KBM-7 (cell line): Measurements from ENCODE around the gene NAP1L4.

ENCODE experiments used
- DNase-seq: peaks from one replicate; pipeline ENCODE4 v3.0.0-alpha.2; 2015
- in situ Hi-C: fragments of 300-500 bp; cut with MboI; formaldehyde crosslinking; loops from 2 replicates; pipeline ENCODE4 v1.14.3; 2020; ENCODE audit warnings: low sequenced_read_pairs, low pct_unique_long_range_greater_than_20kb, mixed read lengths

NAP1L4 gene

DNA sequence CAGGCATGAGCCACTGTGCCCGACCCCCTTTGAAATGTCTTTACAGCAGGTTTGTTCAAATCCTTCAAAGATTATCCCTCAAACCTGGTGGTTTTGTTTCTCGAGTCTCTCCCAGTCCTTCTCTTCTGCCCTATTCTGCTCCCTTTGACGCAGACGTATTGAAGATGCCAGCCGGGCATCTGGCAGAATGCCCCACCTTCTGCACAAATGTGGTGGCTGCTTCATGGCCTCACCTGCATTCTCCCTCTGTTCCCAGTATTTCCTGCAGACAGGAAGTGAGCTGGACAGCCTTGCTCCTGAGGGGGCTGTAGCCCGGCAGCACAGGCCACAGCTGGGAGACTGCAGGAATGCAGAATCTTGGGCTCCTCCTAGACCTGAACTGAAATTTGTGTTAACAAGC lies 4.8 kb upstream of the NAP1L4 start:
- no peak for DNase-seq
- in situ Hi-C loops: no loop called here

DNA sequence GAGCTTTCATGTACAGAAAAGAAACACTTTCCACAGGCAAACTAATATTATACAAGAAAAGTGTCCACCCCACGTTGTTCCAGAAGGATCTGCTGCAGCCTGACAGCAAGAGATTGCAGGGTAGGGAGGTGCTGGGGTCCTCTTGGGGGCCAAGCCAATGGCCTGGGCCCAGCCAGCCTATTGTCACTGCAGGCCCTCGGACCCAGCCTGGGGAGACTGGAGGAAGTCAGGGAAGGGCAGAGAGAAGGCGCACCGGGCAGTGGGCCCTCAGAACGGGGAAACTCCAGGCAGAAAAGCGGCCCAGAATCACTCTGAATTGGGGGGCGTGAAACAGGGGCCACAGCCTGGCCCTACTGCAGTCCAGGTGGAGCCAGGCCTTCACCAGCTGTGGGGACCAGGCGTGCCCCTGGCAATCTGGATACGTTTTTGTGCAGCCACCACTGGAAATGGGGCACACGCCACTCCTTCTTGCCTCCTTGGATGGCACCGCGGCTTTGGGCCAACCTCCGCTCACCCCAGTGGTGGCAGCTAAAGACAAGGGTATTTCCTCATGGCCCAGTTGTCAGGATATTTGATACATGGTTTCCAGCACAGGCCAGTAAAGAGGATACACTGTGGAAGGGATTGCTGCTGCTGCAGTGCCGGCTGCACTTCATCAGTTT lies 3.9 kb upstream of the NAP1L4 start:
- in situ Hi-C loops: no loop called here
- DNase-seq: no peak

DNA sequence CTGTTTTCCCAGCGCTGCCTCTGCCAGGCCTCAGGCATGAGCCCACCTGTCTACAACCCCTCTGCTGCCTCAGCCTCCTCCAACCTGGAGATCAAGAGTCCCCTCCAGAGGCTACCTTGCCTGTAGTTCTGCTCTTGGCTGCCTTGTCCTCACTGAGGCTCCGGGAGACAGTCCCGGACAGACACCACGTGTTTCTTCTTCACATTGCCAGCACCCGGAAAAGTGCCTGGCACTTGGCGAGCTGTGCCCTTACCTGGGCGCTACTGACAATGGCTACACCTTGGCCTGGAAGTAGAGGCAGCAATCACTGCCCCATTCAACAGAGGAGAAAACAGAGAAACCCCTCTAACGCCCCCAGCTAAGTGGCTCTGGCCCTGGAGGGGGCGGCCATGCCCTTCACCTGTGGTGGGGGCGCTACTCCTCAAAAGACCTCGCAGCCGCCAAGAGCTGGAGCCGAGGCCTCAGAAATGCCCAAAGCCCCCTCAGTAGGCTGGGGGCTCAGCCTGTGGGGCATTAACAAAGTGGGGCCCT lies 3.0 kb upstream of the NAP1L4 start:
- in situ Hi-C loops: no loop called here
- DNase-seq: no peak

DNA sequence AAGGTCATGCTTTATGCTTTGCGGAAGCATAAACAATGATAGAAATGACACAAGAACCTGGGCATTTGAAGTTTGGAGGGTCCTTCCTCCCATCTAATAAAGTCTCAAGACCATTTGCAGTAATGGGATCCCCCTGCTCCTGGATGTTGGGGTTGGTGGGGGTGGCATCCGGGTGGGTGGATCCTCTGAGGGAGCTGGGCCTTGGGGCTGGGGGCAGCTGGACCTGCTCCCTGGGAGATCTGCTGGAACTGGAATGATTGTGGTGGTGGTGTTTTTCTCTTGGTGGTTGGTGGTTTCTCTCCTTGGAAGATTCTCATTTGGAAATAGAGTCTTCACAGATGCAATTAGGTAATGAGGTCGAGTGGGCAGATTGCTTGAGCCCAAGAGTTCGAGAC lies 2.2 kb upstream of the NAP1L4 start:
- in situ Hi-C loops: no loop called here
- DNase-seq: no peak

DNA sequence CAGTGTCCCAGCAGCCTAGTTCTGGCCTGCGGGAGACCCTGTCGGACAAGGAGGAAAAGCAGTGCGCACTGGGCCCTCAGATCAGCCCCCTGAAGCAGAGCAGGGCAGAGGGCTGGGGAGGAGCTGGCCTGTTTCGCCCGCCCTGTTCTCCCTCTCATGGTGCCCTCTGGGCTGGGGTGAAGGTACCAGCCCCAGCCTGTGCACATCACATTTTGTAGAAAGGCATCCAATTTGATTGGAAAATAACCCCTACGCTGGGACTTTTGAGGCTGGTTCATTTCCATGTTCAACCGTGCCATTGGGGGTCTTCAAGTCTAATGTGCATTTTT lies 832 bp upstream of the NAP1L4 start:
- DNase-seq: no peak
- in situ Hi-C loops: no loop called here

DNA sequence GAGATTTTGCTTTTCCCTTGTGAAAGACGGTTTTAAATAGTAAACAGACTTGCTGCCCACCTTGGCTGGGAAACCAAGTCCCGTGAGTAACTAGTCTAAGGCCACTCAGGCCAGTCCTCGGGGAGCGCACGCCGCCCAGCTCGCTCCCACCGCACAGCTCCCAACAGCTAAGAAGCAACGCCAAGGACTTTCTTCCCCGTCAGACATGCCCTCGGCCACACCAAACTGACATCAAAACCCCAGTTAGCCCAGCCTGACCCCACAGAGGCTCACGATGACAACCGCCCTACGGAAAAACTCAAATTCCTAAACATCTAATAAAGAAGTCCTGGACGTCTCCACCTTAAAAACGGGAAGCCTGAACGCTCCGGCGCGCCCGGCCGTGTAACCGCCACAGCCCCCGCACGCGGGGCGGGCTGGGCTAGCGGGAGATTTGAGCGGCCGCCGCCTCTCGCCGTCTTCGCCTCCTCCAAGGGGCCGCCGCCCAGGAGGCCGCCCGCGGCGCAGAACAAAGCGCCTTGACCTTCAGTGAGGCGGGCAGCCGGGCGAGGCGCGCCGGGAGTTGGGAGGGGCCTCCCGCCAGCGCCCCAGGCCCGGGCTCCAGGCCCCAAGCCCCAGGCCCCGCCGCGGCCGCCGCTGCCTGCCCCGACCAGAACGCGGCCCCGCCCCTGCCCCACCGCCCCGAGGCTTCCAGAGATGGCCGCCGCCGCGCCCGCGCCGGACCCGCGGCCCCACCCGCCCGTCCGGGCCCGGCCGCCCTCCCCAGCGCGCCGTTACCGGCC lies 486 bp downstream of the NAP1L4 start:
- peak; percentile 71 for DNase-seq
- in situ Hi-C loops: no loop called here

DNA sequence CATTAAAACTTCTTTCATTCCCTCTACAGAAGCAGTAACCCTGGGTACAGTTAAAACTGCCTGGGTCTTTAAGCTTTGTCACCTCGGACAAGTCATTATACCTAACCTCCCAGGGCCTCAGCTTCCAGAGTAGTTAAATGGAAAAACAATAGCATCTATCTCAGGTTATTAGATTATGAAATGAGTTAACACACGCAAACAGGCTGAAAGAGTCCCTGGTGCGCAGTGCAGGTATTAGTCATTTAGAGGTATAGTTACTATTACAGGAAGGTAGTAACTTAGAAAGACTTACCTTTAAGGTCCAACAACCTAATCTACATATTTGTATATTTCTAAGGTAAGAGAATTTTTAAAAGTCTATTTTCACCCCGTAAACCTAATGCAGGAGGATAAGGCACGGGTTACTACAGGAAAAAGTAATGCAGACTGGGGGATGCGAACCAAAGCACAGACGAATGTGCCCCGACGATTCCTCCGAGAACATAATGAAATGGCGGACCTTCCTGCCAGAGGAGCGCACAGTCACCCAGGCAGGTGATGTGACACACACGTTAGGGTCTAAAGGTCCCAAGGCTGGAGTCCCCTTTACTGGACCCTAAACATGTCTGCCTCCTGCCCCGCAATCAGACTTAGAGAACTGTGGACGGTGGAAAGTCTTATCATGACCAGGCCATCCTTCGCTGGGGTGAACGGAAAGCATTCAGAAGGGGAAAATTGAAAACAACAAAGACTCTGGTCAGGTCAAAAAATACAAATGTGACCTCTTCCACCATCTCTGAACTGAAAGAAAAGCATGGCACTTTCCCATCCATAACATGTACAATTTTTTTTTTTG lies 1.3 kb downstream of the NAP1L4 start:
- in situ Hi-C loops: no loop called here
- peak; percentile 32 for DNase-seq

DNA sequence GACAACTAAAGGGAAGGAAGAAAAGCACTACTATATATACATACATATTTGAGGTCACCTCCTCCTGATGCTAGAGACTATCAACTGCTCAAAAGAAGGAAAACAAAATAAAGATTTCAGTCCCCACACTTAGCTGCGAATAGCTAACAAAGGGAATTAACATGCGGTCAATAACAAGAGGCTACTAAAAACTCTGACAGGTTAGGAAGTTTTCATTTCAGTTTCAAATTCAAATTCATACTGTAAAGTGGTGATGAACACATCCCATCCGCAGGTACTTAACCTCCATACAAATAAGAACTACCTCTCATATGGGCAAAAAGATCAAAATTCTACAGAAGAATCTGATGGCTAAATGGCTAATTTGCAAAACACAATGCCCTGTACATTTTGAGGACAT lies 2.6 kb downstream of the NAP1L4 start:
- in situ Hi-C loops: no loop called here
- no peak for DNase-seq

DNA sequence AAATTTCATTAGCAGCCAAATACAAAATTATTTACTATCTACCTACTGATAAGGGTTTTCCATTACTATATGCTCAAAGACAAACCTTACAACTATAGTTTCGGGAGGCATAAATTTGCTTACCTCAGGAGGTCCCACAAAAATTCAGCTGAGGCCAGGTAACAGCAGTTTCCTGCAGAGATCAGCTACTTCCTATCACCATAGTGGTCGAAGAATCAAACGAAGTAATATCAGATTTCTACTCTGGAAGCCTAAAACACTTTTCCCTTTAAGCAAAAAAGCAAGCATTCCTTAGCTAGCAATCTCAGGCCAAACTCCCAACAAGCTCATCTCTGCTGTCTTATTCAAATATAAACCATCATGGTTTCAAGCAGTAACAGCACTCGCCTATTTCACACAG lies 3.1 kb downstream of the NAP1L4 start:
- DNase-seq: no peak
- in situ Hi-C loops: no loop called here

DNA sequence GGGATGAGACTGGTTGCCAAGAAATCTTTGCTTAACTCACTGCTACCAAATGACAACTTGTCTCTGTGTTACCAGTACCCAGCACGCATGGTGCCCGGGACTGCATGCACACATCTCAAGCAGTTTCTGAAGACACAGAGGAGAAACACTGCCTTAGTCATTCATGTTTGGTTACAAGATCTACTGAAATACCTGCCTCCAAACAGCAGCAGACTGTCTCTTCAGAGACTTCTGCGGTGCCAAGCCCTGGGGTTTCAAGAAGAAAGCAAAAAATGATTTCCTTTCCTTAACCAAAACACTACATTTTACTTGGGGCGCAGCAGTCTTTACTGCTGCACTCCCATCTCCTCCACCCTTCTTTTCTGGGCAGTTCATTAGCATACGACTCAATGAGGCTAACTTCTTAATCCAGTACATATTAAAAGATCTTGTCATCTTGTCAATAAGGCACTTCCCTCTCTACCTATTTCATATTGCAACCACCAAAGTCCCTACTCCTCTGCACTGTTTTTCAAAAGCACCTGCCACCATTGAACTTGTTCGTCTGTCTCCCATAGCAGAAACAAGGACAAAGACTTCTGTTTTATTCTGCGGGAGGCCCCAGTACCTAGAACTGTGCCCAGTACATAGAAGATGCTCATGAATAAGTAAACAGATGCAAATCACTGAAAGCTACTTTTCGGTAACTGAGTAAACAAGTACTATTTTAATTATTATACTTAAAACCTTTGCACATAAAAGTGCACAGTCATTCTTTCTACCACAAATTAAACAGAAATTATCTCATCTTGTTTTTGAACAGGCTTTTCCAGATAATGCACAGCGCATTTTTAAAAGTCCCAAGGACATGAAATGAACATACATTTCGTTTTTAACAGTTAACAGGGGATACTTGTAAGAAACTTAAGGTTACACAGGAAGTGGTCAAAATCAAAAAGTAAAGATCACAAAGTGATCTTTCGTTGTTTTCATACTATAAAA lies 4.0 kb downstream of the NAP1L4 start:
- no peak for DNase-seq
- in situ Hi-C loops: no loop called here

DNA sequence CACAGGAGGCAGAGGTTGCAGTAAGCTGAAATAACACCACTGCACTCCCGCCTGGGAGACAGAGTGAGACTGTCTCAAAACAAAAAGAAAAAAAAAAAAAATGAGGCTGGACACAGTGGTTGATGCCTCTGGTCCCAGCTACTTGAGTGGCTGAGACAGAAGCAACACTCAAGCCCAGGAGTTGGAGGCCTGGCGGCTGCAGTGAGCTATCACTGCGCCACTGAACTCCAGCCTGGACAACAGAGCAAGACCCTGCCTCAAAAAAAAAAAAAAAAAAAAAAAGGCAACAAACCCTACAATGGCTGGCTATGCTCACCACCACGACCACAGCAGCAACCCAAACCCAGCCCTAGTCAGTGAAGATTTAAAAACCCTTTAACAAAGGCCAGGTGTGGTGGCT lies 8.2 kb downstream of the NAP1L4 start:
- no peak for DNase-seq
- in situ Hi-C loops: no loop called here

DNA sequence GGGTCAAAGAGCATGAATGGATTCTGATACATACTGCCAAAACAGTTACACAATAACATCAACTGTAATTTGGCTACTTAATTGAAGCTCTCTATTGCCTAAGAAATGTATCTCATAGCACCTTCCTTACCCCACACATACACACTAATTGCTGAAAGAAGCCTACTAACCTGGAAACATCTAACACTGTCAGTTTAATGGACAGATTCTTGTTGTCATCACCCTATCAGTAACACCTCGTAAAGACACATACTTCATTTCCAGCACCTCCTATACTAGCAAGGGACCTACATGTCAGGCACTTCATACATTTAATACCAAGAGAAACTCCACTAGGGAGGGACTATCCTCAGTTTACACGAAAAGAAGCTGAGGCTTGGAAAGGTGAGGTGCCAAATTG lies 9.9 kb downstream of the NAP1L4 start:
- in situ Hi-C loops: no loop called here
- DNase-seq: no peak

DNA sequence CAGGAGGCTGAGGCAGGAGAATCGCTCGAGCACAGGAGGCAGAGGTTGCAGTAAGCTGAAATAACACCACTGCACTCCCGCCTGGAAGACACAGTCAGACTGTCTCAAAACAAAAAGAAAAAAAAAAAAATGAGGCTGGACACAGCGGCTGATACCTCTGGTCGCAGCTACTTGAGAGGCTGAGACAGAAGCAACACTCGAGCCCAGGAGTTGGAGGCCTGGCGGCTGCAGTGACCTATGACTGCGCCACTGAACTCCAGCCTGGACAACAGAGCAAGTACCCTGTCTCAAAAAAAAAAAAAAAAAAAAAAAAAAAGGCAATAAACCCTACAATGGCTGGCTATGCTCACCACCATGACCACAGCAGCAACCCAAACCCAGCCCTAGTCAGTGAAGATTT lies 11.0 kb downstream of the NAP1L4 start:
- no peak for DNase-seq
- in situ Hi-C loops: no loop called here

DNA sequence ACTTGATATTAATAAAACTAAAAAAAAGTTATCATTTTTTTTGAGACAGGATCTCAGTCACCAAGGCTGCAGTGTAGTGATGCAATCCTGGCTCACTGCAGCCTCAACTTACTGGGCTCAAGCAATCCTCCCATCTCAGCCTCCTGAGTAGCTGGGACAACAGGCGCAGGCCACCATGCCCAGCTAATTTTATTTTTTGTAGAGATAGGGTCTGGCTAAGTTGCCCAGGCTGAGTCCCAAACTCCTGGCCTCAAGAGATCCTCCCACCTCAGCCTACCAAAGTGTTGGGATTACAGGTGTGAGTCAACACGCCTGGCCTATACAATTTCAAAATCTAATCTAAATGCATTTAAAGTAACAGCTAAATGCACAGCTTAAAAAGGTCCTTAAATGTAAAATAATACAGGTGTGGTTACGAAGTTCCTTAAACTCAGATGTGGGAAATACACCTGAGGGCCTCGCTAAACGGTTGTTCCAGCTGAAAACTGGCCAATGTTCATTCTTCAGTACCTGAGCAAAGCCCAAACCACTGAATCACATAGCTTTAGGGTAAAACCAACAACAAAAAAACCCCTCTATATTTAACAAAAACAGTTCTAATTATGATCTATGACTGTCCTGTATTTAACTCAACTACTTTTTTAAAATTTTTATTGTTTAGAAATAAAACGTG lies 11.8 kb downstream of the NAP1L4 start:
- no peak for DNase-seq
- in situ Hi-C loops: no loop called here

DNA sequence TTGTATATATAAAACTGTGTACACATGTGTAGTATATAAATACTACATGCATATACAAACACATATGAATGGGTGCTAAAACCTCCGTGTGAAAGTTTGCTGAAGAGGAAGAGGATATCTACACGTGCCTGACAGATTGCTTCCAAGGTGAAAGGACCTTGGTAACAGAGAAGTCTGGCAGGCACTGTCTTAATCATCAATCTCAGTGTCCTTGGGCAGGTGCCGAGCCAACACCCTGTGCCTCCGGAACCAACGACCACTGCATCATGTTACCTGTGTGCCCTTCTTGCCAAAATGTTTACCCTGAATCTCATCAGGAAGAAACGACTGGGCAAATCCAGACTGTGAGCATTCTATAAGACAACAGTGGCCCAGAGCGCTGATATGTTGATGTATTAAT lies 15.0 kb downstream of the NAP1L4 start:
- in situ Hi-C loops: no loop called here
- DNase-seq: no peak

DNA sequence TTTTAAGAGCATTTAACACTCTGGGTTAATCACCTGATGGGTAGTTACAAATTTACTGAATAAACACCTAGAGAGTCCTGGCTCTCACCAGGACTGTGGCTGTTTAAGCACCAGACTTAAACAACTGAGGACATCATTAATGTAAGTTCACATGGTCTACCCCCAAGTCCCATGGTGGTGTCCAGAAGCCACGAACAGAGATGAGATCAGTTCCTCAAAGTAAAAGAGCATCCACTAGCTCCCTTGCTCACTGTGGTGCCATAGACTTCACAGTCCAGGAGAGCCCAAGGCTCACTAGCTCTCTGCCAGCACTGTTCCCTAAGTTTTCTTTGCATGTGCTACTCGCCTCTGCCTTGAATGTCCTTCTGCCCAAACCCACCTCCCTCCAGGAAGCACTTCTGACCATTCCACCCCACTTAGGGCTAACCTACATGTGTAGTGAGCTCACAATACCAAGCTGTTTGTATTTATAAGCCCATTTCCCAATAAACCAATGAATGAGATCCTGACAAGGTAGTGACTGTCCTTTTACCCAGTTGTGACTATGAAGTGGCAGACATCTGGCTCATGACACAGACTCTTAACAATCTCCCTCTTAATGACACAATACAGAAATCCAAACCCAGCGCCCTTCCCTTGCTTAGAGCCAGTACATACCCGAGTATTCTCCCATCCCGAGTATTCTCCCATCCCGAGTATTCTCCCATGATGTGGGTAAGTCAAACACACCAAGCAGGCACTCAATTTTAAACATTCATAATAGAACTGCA lies 15.7 kb downstream of the NAP1L4 start:
- no peak for DNase-seq
- in situ Hi-C loops: no loop called here

DNA sequence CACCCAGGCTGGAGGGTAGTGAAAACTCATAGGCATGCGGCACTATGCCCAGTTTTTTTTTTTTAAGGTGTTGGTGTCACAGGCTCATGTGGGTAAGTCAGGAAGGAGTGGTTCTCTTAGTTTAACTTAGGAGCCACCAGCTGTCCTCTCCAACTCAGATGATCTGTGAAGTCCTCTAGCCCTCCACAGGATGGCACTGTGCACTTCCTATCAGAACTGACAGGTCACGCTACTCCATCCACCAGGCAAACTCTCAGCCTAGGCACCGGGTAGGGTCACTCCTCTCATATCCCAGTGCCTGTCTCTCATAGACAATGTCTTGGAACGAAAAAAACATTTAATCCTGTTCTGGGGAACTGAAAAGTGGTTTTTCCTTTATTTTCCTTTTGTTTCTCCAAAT lies 16.5 kb downstream of the NAP1L4 start:
- peak; percentile 42 for DNase-seq
- in situ Hi-C loops: no loop called here

DNA sequence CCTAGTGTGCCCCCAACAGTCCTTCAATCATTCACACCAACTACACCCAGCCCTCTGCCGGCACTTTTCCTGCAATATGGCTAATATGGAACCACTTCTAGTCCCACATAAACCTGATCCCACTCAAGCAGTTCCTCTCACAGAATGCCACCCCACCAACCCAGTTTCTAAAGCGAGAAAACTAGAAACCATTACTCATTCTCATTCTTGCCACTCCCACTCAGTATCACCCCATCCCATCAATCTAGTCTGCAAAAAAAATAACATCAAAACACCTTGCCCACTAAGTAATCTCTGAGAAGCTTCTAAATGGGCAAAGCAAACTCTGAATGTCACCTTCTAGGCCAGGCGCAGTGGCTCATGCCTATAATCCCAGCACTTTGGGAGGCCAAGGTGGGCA lies 17.9 kb downstream of the NAP1L4 start:
- DNase-seq: no peak
- in situ Hi-C loops: no loop called here
